Stimulated activated naive CD4-positive, alpha-beta T cell treated with Interleukin-2 at 50 U/mL for 16 hours (primary cell): ENCODE results near the gene ANKRD28.

Experiments
- DNase-seq: peaks from one replicate; lab custom pipeline; 2025; lab: John Stamatoyannopoulos, UW

Gene ANKRD28

DNA sequence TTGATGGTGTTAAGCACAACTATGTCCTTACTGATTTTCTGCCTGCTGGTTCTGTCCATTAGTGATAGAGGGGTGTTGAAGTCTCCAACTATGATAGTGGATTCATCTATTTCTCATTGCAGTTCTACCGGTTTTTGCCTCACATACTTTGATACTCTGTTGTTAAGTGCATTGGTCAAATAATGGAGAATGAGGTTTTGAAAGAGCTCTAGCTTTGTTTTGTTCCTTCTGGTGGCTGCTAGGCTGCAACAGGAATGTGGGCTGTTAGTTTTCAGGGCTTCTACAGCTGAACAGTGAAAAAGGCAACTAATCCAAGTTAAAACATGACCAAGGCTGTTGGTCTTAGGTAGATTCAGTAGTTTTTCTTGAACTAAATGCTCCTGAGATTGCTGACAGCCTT lies 133.6 kb downstream of the ANKRD28 start:
- no peak for DNase-seq

- DNase-seq: no peak
Observed at GRCh38 chr3:15660055-15660935, 137.5 kb downstream of the ANKRD28 start.

DNA sequence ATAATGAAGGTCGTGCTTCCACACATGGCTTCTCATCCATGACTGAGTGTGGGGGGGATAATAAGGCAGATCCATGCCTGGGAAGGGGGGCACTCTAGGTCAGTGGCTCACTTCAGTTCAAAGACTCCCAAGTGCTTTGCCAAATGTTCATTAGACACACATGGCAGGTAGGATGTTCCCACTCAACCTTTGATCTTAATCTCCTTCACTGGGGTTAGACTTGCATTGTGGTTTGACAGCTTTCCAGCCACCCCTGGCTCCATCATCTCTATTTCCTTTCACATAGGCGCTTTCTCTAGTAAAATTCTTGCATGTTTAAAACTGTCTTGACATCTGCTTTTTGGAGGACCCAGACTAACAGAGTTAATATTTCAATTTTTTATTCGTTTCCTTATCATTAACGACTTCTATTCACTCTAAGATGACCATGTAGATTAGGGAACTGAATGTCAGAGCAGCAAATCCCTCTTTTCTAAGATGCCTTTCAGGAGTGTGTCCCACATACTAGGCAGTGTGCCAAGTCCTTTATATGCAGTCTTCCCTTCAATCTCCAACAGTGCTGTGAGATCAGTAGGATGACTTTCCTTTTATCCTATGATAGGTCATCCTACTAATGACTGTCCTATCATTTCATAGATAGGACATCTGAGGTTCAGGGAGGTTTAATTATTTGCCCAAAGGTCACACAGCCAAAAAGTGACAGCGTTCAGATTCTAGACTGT lies 138.4 kb downstream of the ANKRD28 start:
- no peak for DNase-seq

GRCh38 chr3:15657016-15657415 lies 140.8 kb downstream of the ANKRD28 start:
- no peak for DNase-seq

DNA sequence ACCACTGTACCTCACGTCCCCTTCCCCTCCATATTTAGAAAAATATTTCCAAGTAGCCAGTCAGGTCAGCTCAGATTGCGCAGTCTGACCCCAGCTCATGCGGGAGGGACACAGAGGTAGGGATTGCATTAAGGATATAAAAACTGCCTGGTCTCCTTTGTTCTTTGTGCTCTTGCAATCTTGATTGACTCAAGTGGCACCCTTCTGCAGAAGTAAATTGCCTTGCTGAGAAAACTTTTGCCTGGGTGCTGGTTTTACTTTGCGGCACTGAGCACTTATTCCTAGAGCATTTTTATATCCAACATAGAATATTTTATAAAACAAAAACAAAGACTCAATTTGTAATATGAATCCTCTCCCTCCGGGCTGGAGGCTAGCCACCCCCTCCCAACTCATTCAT lies 141.4 kb downstream of the ANKRD28 start:
- DNase-seq: no peak

- DNase-seq: no peak
Observed at GRCh38 chr3:15654891-15655290, 142.9 kb downstream of the ANKRD28 start.

- DNase-seq: no peak
Observed at GRCh38 chr3:15654127-15654526, 143.7 kb downstream of the ANKRD28 start.

- no peak for DNase-seq
Observed at GRCh38 chr3:15653321-15653720, 144.5 kb downstream of the ANKRD28 start.

- DNase-seq: no peak
Observed at GRCh38 chr3:15651396-15651795, 146.4 kb downstream of the ANKRD28 start.

DNA sequence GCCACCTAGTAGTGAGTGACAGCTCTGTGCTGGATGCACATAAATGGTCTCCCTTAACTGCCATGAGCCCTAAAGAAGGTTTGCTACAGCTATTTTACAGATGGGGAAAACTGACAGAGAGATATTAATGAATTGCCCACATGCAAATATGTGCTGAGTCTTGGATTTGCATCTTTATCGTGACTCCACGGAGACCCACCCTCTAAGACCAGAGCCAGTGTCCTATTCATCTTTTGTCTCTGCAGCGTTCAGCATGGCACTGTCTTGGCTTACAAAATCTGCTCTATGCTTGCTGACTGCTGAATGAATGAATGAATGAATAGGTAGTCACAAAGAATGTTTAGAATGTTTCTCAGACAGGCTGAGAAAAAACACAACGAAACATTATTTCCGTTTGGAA lies 147.9 kb downstream of the ANKRD28 start:
- DNase-seq: no peak

- no peak for DNase-seq
Observed at GRCh38 chr3:15649341-15649740, 148.4 kb downstream of the ANKRD28 start.

GRCh38 chr3:15647611-15648167 lies 150.1 kb downstream of the ANKRD28 start:
- peak; percentile 24 for DNase-seq

GRCh38 chr3:15646851-15647511 lies 150.8 kb downstream of the ANKRD28 start:
- no peak for DNase-seq

- no peak for DNase-seq
Observed at GRCh38 chr3:15645740-15646501, 151.9 kb downstream of the ANKRD28 start.

GRCh38 chr3:15645246-15645645 lies 152.5 kb downstream of the ANKRD28 start:
- DNase-seq: no peak

DNA sequence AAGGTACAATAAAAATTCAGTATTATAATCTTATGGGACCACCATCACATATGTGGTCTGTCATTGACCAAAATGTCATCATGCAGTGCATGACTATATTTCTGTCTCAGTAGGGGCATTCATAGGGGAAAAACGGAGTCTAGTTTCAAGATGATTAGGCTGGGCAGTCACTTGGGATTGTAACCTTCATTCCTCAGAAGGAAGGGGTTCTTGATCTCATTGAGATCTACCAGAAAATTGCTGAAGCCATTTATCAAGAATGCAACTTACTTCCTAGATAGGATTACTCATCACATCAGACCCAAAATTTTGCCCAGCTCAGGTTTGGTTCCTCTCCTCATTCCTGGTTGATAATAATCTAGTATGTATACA lies 158.9 kb downstream of the ANKRD28 start:
- no peak for DNase-seq

DNA sequence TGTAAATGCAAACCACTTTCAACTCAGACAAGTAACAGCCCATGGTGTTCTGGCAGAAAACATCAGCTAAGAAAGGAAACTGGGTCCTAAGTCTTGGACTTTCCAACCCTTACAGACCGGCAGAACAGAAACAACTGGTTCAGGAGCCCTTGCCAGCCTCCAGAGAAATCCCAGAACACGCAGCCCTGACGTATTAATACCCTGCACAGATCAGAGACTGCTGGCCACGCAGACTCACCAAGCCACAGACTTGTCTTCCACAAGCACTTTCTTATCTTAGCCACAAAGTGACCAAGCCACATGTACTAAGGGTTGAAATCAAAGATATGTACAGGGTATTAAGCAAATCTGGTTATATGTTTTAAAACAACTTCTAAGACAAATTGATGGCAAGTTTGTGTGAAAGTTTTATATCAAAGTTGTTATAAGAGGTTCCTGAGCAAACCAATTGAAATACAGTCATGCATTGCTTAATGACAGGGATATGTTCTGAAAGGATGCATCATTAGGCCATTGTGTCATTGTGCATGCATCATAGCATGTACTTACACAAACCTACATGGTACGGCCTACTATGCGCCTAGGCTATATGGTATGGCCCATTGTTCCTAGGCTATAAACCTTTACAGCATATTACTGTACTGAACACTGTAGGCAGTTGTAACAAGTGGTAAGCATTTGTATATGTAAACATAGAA lies 159.4 kb downstream of the ANKRD28 start:
- DNase-seq: no peak

DNA sequence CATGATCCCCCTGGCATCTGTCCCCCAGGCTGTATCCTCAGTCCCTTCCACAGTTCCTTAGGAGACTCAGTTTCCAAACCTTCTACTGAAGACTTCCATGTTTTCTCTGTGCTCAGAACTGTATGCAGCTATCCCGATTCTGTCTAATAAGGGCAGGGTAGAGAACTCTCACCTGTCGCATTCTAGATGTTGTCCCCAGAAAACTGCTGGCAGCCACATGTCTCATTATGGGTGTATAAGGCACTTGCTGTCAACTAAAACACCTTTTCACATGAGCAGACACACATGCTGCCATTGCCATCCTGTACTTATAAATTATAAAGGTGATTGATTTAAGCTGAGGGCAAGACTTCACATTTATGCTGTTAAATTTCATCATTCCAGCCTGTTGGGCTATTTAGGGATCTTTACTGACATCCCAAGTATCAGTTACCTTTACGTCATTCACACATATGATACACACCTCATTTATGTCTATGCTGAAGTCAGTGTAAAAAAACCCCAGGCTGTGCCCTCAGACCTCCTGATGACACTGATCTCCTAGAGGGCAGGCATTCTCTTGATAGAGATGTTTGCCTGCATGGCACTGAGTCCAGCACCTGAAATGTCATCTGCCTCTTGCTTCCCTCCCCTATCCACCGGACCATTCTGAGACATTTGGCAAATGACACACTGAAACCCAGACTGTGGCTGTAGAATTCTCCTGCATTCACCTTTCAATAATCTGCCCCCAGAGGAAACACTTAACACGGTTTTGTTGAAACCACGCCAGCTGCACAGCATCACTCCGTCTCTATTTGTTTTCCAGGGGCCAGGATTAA lies 160.4 kb downstream of the ANKRD28 start:
- no peak for DNase-seq

- peak; percentile 6 for DNase-seq
Observed at GRCh38 chr3:15636028-15636709, 161.6 kb downstream of the ANKRD28 start.
